Neural cell (in vitro differentiated cells): ENCODE results near the gene MSLN. TPM values are rescaled to one million over a fixed set of nuclear protein-coding genes. Genes with fewer than 3 reads are reported as not detected.

Source experiments
- H2AFZ ChIP-seq: fragments of 200-600, 300-800 bp; sonication (generic), shearing (Covaris generic); 2 replicates; pipeline ENCODE4 v1.6.0; 2014; ENCODE audit warnings: low read depth, mild to moderate bottlenecking, antibody characterized with exemption, low read length, moderate library complexity
- H3F3A ChIP-seq: fragments of 200-600 bp; shearing (Covaris generic); 2 replicates; pipeline ENCODE4 v1.6.1; 2016; ENCODE audit warnings: mild to moderate bottlenecking, moderate library complexity, mixed read lengths, antibody characterized with exemption, low read length; ENCODE audit not compliant: insufficient read depth, poor library complexity, severe bottlenecking
- H3K27ac ChIP-seq: fragments of 200-600, 300-800 bp; sonication (generic), shearing (Covaris generic); 2 replicates; pipeline ENCODE4 v1.5.1; 2014; ENCODE audit warnings: mild to moderate bottlenecking, low read length, moderate library complexity
- H3K27me3 ChIP-seq: fragments of 300-800, 200-600 bp; sonication (generic), shearing (Covaris generic); 2 replicates; pipeline ENCODE4 v1.6.0; 2014; ENCODE audit warnings: mild to moderate bottlenecking, low read depth, low read length, moderate library complexity; ENCODE audit not compliant: insufficient read depth
- H3K36me3 ChIP-seq: fragments of 300-800, 200-600 bp; sonication (generic), shearing (Covaris generic); 2 replicates; pipeline ENCODE4 v1.5.1; 2014; ENCODE audit warnings: mild to moderate bottlenecking, antibody characterized with exemption, low read length, moderate library complexity; ENCODE audit not compliant: insufficient read depth
- H3K4me2 ChIP-seq: fragments of 300-800, 200-600 bp; sonication (generic), shearing (Covaris generic); 2 replicates; pipeline ENCODE4 v1.6.0; 2014; ENCODE audit warnings: mild to moderate bottlenecking, low read length
- H3K4me3 ChIP-seq: fragments of 300-800, 200-600 bp; sonication (generic), shearing (Covaris generic); 2 replicates; pipeline ENCODE4 v1.5.1; 2014; ENCODE audit warnings: mild to moderate bottlenecking, low read length, moderate library complexity
- H3K79me2 ChIP-seq: fragments of 200-600 bp; shearing (Covaris generic); replicated peaks from 2 replicates; pipeline ENCODE4 v1.6.0; 2014; ENCODE audit warnings: mild to moderate bottlenecking, low read length, moderate library complexity; ENCODE audit not compliant: insufficient read depth
- H3K9ac ChIP-seq: fragments of 300-800, 200-600 bp; sonication (generic), shearing (Covaris generic); 2 replicates; pipeline ENCODE4 v1.6.1; 2016; ENCODE audit warnings: mild to moderate bottlenecking, low read length, mixed read lengths
- H3K9me2 ChIP-seq: fragments of 200-600 bp; shearing (Covaris generic); 2 replicates; pipeline ENCODE4 v1.6.1; 2016; ENCODE audit warnings: mild to moderate bottlenecking, low read length, mixed read lengths; ENCODE audit not compliant: insufficient read depth
- H3K9me3 ChIP-seq: fragments of 200-600, 300-800 bp; sonication (generic), shearing (Covaris generic); 2 replicates; pipeline ENCODE4 v1.6.1; 2016; ENCODE audit warnings: mild to moderate bottlenecking, mixed run types, low read length, moderate library complexity, mixed read lengths
- H4K20me1 ChIP-seq: fragments of 200-600 bp; shearing (Covaris generic); 2 replicates; pipeline ENCODE4 v1.6.1; 2016; ENCODE audit warnings: mild to moderate bottlenecking, mixed run types; ENCODE audit not compliant: insufficient read depth
- EP300 ChIP-seq: fragments of 450-650 bp; conservative IDR thresholded peaks from 2 replicates; pipeline ENCODE4 v1.6.1; 2014; ENCODE audit warnings: antibody characterized with exemption, mild to moderate bottlenecking, moderate library complexity; ENCODE audit not compliant: poor library complexity, severe bottlenecking
- EZH2 ChIP-seq: fragments of 200-600, 300-800 bp; shearing (Covaris generic), sonication (generic); IDR thresholded peaks from 2 replicates; pipeline ENCODE4 v1.6.1; 2014; ENCODE audit warnings: antibody characterized with exemption, low read length, borderline replicate concordance, mild to moderate bottlenecking; ENCODE audit not compliant: insufficient read depth, poor library complexity, severe bottlenecking
- MXI1 ChIP-seq: fragments of 450-650 bp; conservative IDR thresholded peaks from 2 replicates; pipeline ENCODE4 v1.6.1; 2014; ENCODE audit warnings: antibody characterized with exemption, mild to moderate bottlenecking; ENCODE audit not compliant: poor library complexity, severe bottlenecking
- POLR2AphosphoS5 ChIP-seq: IDR thresholded peaks from 2 replicates; pipeline ENCODE4 v1.6.1; 2012
- RAD21 ChIP-seq: fragments of 450-650 bp; conservative IDR thresholded peaks from 2 replicates; pipeline ENCODE4 v1.6.1; 2014; ENCODE audit warnings: antibody characterized with exemption, mild to moderate bottlenecking, moderate library complexity
- REST ChIP-seq: IDR thresholded peaks from 2 replicates; pipeline ENCODE4 v1.6.1; 2012; ENCODE audit warnings: borderline replicate concordance
- SMC3 ChIP-seq: fragments of 450-650 bp; conservative IDR thresholded peaks from 2 replicates; pipeline ENCODE4 v1.6.1; 2014; ENCODE audit warnings: antibody characterized with exemption, mild to moderate bottlenecking, moderate library complexity; ENCODE audit not compliant: poor library complexity
- TAF1 ChIP-seq: IDR thresholded peaks from 2 replicates; pipeline ENCODE4 v1.6.1; 2012; ENCODE audit warnings: low read depth
- polyA minus RNA-seq: library from RNA; depleted of rRNA, polyadenylated mRNA; stranded (reverse); fragments of >200 nt; gene quantifications from 2 replicates; pipeline ENCODE4 v1.2.3, GENCODE V29; 2014
- polyA plus RNA-seq: library from polyadenylated mRNA; depleted of rRNA; stranded (reverse); fragments of >200 nt; gene quantifications from 2 replicates; pipeline ENCODE4 v1.2.3, GENCODE V29; 2014
- TF ChIP-seq, protein P1 (sequence below): fragments of 450-650 bp; IDR thresholded peaks from 2 replicates; pipeline ENCODE4 v1.5.1; 2014; ENCODE audit warnings: antibody characterized with exemption, mild to moderate bottlenecking, moderate library complexity; ENCODE audit not compliant: poor library complexity, severe bottlenecking

Gene MSLN
- polyA plus RNA-seq (0.40 and 0.63 TPM in 2 replicates), polyA minus RNA-seq (not detected in 2 replicates)

DNA sequence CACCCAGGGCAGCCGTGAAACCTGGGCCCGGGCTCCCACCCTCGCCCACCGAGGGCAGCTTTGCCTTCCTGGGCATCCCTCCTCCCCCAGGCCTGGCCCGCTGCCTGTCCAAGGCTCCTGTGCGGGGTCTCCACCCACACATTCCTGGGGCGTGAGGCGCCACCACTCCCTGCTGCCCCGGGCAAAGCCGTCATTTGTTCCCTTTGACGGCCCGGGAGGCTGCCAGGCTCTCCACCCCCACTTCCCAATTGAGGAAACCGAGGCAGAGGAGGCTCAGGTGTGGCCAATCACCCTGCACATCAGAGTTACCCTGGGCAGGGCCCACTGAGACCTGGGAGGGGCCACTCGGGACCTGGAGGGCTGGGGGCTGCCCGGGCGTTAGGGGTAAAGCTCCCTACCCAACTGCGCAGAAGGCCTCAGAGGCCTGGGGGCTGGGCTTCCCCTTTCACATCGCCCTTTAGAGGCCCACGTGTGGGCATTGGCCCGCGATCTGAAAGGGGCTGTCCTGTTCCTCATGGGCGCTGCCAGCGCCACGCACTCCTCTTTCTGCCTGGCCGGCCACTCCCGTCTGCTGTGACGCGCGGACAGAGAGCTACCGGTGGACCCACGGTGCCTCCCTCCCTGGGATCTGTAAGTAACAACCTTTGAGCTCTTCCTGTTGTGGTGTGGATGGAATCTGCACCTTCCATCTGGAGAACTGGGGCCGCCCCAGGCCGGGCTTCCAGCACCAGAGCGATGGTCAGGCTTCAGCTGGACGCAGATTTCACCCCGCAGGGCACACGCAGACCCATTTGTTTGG, at the start of gene MSLN:
TSS of gene MSLN (plus strand) at position 190 of the 799 bp plus-strand sequence. CDS start 1,947 bp downstream, outside the sequence.
- Histone ChIP-seq H3K4me3 (no peak within 1 kb of the TSS), H3K9me3 (peaks cover 4% of the 10 kb centered on the region), H3K27me3 (no peaks in the 10 kb centered on the region), H3K4me2 (no peak within 1 kb of the TSS), H3K36me3 (no peaks in the 10 kb centered on the region), H3F3A (no peaks in the 10 kb centered on the region), H3K27ac (no peak within 1 kb of the TSS), H2AFZ (no peak within 1 kb of the TSS), H3K9me2 (no peaks in the 10 kb centered on the region), H3K79me2 (no peaks in the 10 kb centered on the region), H4K20me1 (no peaks in the 10 kb centered on the region), H3K9ac (no peak within 1 kb of the TSS)
- TF ChIP-seq RAD21 = no peak
- TF ChIP-seq, protein P1, sequence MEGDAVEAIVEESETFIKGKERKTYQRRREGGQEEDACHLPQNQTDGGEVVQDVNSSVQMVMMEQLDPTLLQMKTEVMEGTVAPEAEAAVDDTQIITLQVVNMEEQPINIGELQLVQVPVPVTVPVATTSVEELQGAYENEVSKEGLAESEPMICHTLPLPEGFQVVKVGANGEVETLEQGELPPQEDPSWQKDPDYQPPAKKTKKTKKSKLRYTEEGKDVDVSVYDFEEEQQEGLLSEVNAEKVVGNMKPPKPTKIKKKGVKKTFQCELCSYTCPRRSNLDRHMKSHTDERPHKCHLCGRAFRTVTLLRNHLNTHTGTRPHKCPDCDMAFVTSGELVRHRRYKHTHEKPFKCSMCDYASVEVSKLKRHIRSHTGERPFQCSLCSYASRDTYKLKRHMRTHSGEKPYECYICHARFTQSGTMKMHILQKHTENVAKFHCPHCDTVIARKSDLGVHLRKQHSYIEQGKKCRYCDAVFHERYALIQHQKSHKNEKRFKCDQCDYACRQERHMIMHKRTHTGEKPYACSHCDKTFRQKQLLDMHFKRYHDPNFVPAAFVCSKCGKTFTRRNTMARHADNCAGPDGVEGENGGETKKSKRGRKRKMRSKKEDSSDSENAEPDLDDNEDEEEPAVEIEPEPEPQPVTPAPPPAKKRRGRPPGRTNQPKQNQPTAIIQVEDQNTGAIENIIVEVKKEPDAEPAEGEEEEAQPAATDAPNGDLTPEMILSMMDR = no peak

GRCh38 chr16:711084-711483, 49.5 kb upstream of the MSLN start:
- Histone ChIP-seq H3K27me3 (no peaks in the 10 kb centered on the region), H3K9me3 (no peaks in the 10 kb centered on the region), H3K9me2 (no peaks in the 10 kb centered on the region), H3K27ac (peak overlapping the region; percentile 99), H3K36me3 (no peaks in the 10 kb centered on the region), H3K4me3 (peak overlapping the region; percentile 70), H3K79me2 (peaks cover 11% of the 10 kb centered on the region), H3F3A (peaks cover 5% of the 10 kb centered on the region), H3K4me2 (peak overlapping the region; percentile 75), H2AFZ (no peak overlapping the region), H3K9ac (peak overlapping the region; percentile 94), H4K20me1 (no peaks in the 10 kb centered on the region)
- TF ChIP-seq EP300 (no peak), TAF1 (no peak), REST (no peak), RAD21 (no peak), EZH2 (no peak), MXI1 (no peak), SMC3 (no peak), POLR2AphosphoS5 (no peak)
- TF ChIP-seq, protein P1 = no peak
